Heart right ventricle (tissue), 16 donors: ENCODE measurements around the gene MAP3K20. TPM values are rescaled to one million over a fixed set of nuclear protein-coding genes. Genes with fewer than 3 reads are reported as not detected.

ENCODE experiments used
- ATAC-seq, 8 donors: fragments of 200-7000 bp; cut with Tn5 transposase; one replicate each; pipeline ENCODE4 v1.9.1; 2020; ENCODE audit warnings: mild to moderate bottlenecking in 8 of 8, moderate library complexity in 8 of 8, moderate number of reproducible peaks in 1 of 8
- DNase-seq, 2 donors: peaks; one replicate each; pipeline ENCODE4 v3.0.0-alpha.2; 2020
- H3K27ac ChIP-seq, 10 donors: fragments of 200-600 bp; sonication (generic) in 2 of 10; one replicate each; pipeline versions ENCODE4 v1.5.0 to v1.8.0; 2020 to 2022; ENCODE audit warnings: mild to moderate bottlenecking in 3 of 10
- H3K27me3 ChIP-seq, 7 donors: fragments of 200-600 bp; one replicate each; pipeline ENCODE4 v1.8.0; 2021 to 2022; ENCODE audit warnings: mild to moderate bottlenecking in 2 of 7
- H3K36me3 ChIP-seq, 9 donors: fragments of 200-600 bp; sonication (generic) in 1 of 9; one replicate each; pipeline versions ENCODE4 v1.5.0 to v1.8.0; 2020 to 2022; ENCODE audit warnings: mild to moderate bottlenecking in 2 of 9
- H3K4me1 ChIP-seq, 9 donors: fragments of 200-600 bp; sonication (generic) in 1 of 9; one replicate each; pipeline versions ENCODE4 v1.5.0 to v1.8.0; 2020 to 2022; ENCODE audit warnings: mild to moderate bottlenecking in 4 of 9
- H3K4me3 ChIP-seq, 10 donors: fragments of 200-600 bp; sonication (generic) in 2 of 10; one replicate each; pipeline versions ENCODE4 v1.5.0 to v1.8.0; 2020 to 2022; ENCODE audit warnings: mild to moderate bottlenecking in 7 of 10, moderate library complexity in 2 of 10
- H3K9me3 ChIP-seq, 11 donors: fragments of 200-600 bp in 10 of 11; sonication (generic) in 2 of 11; one replicate each; pipeline versions ENCODE4 v1.5.0 to v1.8.0; 2013 to 2022; ENCODE audit warnings: mild to moderate bottlenecking in 2 of 11, control low read depth in 1 of 11, moderate library complexity in 1 of 11
- CTCF ChIP-seq, 9 donors: fragments of 200-600 bp; sonication (generic) in 2 of 9; IDR thresholded peaks; one replicate each; pipeline versions ENCODE4 v1.5.0 to v1.8.0; 2021 to 2022; ENCODE audit warnings: antibody characterized with exemption in 9 of 9, mild to moderate bottlenecking in 5 of 9, moderate library complexity in 1 of 9
- WGBS, 2 donors: extraction: QIAGEN DNeasy Blood & Tissue Kit; methylation state at CpG; one replicate each; pipeline ENCODE4 v1.1.7; 2013; ENCODE audit warnings: inconsistent platforms in 1 of 2; 5-methylcytosine and 5-hydroxymethylcytosine counted together
- intact Hi-C, 10 donors: fragments of 100-400 bp; cut with DNase I; formaldehyde crosslinking; loops; one replicate each; pipeline versions ENCODE4 v1.11.1 to v1.14.2; 2022
- polyA plus RNA-seq, 2 donors: library from polyadenylated mRNA; stranded (reverse); fragments of 200-250 nt; gene quantifications; one replicate each; pipeline ENCODE4 v1.2.3, GENCODE V29; 2013
- total RNA-seq, 10 donors: library from RNA; stranded (reverse); fragmentation: NEBNext Ultra II Directional in 3 of 10; extraction: Animal tissue kit (Norgen Biotek cat#: 25700) in 3 of 10; gene quantifications; one replicate each; pipeline versions ENCODE4 v1.2.1 to v1.2.4, GENCODE V29; 2021 to 2023
- donor health status: Arrhythmogenic right ventricular cardiomyopathy.
- donor health status: ischemic (EF 13 %, LVEDD 7.1; RV severe dilation, severe dysfunction).
- donor health status: healthy with polysubstance abuse.
- donor health status: DM: no; HTN: yes; CAD: no.
- donor health status: DM: no; HTN: no; CAD: no.
- donor health status: ischemic (EF 25% LVEDD 6.9; RV normal size, moderate dysfunction).
- donor health status: ischemic (EF 25% LVEDD 5.7; RV mildly dilated, moderate dysfunction).
- donor health status: healthy.
- donor health status: DM: yes; HTN: yes; CAD: no.
- donor health status: Ischemic cardiomyopathy.
- donor health status: ischemic (EF 35%, LVEDD 5.7; RV mildly dilated, moderate dysfunction).
- donor health status: nonischemic (EF 11% LVEDD 7.7; RV severe dilation, severe dysfunction).
- donor health status: DM: yes; HTN: yes; CAD: no.
- donor health status: PGD.
- donor health status: ischemic (EF 29% LVEDD 5.4; RV normal size, mild dysfunction).
- donor health status: nonischemic (EF 23%, LVEDD 6.1; RV moderate dilation, normal function).

MAP3K20 gene
- total and polyA plus RNA-seq, 12 donors = 63.2 to 560 (median 420) TPM

- DNase-seq (no peak), ATAC-seq (peak in 2 of 8 donors; percentile 47 to 78)
- Histone ChIP-seq H3K36me3 (no peaks in the 10 kb centered on the region), H3K4me3 (no peak overlapping the region), H3K27ac (peak overlapping the region in 1 of 10 donors; percentile 46), H3K27me3 (no peaks in the 10 kb centered on the region), H3K9me3 (peaks cover 0 to 14% (median 0%) of the 10 kb centered on the region in 11 donors), H3K4me1 (peaks cover 0 to 50% (median 39%) of the 10 kb centered on the region in 9 donors)
- no peak for TF ChIP-seq CTCF (IDR thresholded peaks at IDR 0.05)
- WGBS, 2 donors = 81 to 82% methylated on average over 3 of the region's 3 CpGs
- intact Hi-C loops = no loop called here
These were observed 63.3 kb downstream of the MAP3K20 start for GRCh38 chr2:173138962-173139361.

- TF ChIP-seq CTCF (IDR thresholded peaks at IDR 0.05) = no peak
- ATAC-seq = no peak
These were observed 66.0 kb downstream of the MAP3K20 start for GRCh38 chr2:173141666-173142065.

GRCh38 chr2:173145454-173145853 lies 69.8 kb downstream of the MAP3K20 start:
- no peak overlapping the region for H3K4me3 ChIP-seq
- H3K9me3 ChIP-seq = peaks cover 0 to 14% (median 0%) of the 10 kb centered on the region in 11 donors
- no peak for DNase-seq
- TF ChIP-seq CTCF (IDR thresholded peaks at IDR 0.05) = no peak
- intact Hi-C loops = no loop called here
- peaks cover 0 to 38% (median 29%) of the 10 kb centered on the region in 9 donors for H3K4me1 ChIP-seq
- no peaks in the 10 kb centered on the region for H3K27me3 ChIP-seq
- H3K27ac ChIP-seq = no peak overlapping the region
- no peaks in the 10 kb centered on the region for H3K36me3 ChIP-seq
- no peak for ATAC-seq

More at GRCh38 chr2:173141666-173142065, 66.0 kb downstream of the MAP3K20 start:
- intact Hi-C loops = no loop called here
- no peak overlapping the region for H3K4me3 ChIP-seq
- DNase-seq = no peak
- no peaks in the 10 kb centered on the region for H3K36me3 ChIP-seq
- H3K9me3 ChIP-seq = peaks cover 0 to 14% (median 0%) of the 10 kb centered on the region in 11 donors
- no peaks in the 10 kb centered on the region for H3K27me3 ChIP-seq
- H3K27ac ChIP-seq = no peak overlapping the region
- H3K4me1 ChIP-seq = peaks cover 0 to 40% (median 26%) of the 10 kb centered on the region in 9 donors

GRCh38 chr2:173146590-173146989 lies 70.9 kb downstream of the MAP3K20 start:
- Histone ChIP-seq H3K36me3 (no peaks in the 10 kb centered on the region), H3K9me3 (peaks cover 0 to 14% (median 0%) of the 10 kb centered on the region in 11 donors), H3K4me3 (no peak overlapping the region), H3K4me1 (peaks cover 0 to 49% (median 40%) of the 10 kb centered on the region in 9 donors), H3K27me3 (no peaks in the 10 kb centered on the region), H3K27ac (peak overlapping the region in 1 of 10 donors; percentile 3)
- DNase-seq (no peak), ATAC-seq (no peak)
- no peak for TF ChIP-seq CTCF (IDR thresholded peaks at IDR 0.05)
- intact Hi-C loops = no loop called here
- WGBS, 2 donors = 63 to 67% methylated on average over 3 of the region's 3 CpGs
